Tibial nerve (tissue), 4 donors: ENCODE data around the gene TBCCD1.

Experiments
- CTCF ChIP-seq, 5 experiments: fragments of 200-600 bp in 3 of 5; fragments of 450-650 bp in 2 of 5; sonication (generic) in 3 of 5; IDR thresholded peaks; one replicate each; pipeline ENCODE4 v1.5.1; 2016 to 2019; ENCODE audit warnings: antibody characterized with exemption in 5 of 5, mild to moderate bottlenecking in 3 of 5, moderate library complexity in 2 of 5
- EP300 ChIP-seq, 2 donors: sonication (generic); formaldehyde crosslinking; IDR thresholded peaks; one replicate each; pipeline ENCODE4 v1.6.1; 2017; ENCODE audit warnings: antibody characterized with exemption in 2 of 2, mild to moderate bottlenecking in 1 of 2

- TF ChIP-seq CTCF (IDR thresholded peaks at IDR 0.05) (no peak), EP300 (IDR thresholded peaks at IDR 0.05) (no peak)
These were observed 4.5 kb upstream of the TBCCD1 start for GRCh38 chr3:186571644-186572013.
